ENCODE data around the gene BSN. TPM values are rescaled to one million over a fixed set of nuclear protein-coding genes. Genes with fewer than 3 reads are reported as not detected.
A peak's percentile ranks its signal among the peaks of the same experiment; 100 is the strongest.

BSN gene
- total and polyA plus RNA-seq, 2 experiments from 2014 or later: 0.50 to 5.1 TPM

DNA sequence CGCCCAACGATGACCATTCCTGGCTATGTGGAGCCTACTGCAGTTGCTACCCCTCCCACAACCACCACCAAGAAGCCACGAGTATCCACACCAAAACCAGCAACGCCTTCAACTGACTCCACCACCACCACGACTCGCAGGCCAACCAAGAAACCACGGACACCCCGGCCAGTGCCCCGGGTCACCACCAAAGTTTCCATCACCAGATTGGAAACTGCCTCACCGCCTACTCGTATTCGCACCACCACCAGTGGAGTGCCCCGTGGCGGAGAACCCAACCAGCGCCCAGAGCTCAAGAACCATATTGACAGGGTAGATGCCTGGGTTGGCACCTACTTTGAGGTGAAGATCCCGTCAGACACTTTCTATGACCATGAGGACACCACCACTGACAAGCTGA, 22.6 kb upstream of the BSN start (continued):
- TF ChIP-seq STAT1 (IDR thresholded peaks at IDR 0.05; ENCODE audit: unreplicated experiment) (no peak), EZH2phosphoT487 (IDR thresholded peaks at IDR 0.05; ENCODE audit: unreplicated experiment) (no peak)

- no peaks in the 10 kb centered on the region for H3K4me1 ChIP-seq (ENCODE audit: insufficient read depth)
- H3K27me3 ChIP-seq (ENCODE audit: insufficient read depth): no peaks in the 10 kb centered on the region
- no peaks in the 10 kb centered on the region for H3K36me3 ChIP-seq (ENCODE audit: insufficient read depth)
- DNase-seq (ENCODE audit: low spot score) (no peak), ATAC-seq (no peak)
- peaks cover 18% of the 10 kb centered on the region for H3K4me1 Mint-ChIP-seq
- no peak overlapping the region for H3K4me2 ChIP-seq
- H3K4me3 Mint-ChIP-seq: no peak overlapping the region
- H4K20me1 ChIP-seq (replicated peaks; ENCODE audit: insufficient read depth): peaks cover 6% of the 10 kb centered on the region
- TF ChIP-seq STAT1 (IDR thresholded peaks at IDR 0.05; ENCODE audit: unreplicated experiment) (no peak), EZH2phosphoT487 (IDR thresholded peaks at IDR 0.05; ENCODE audit: unreplicated experiment) (no peak), CREB1 (CRISPR knock-in tag; IDR thresholded peaks at IDR 0.05; ENCODE audit: low read depth) (no peak), EZH2 (IDR thresholded peaks at IDR 0.05; ENCODE audit: low read depth, unreplicated experiment) (no peak), JUNB (IDR thresholded peaks at IDR 0.05; ENCODE audit: unreplicated experiment) (no peak), ETS1 (IDR thresholded peaks at IDR 0.05) (no peak), ZNF331 (CRISPR knock-in tag; IDR thresholded peaks at IDR 0.05; ENCODE audit: low read depth) (no peak), POLR2AphosphoS5 (IDR thresholded peaks at IDR 0.05; ENCODE audit: low read depth) (no peak), ZNF114 (CRISPR knock-in tag; IDR thresholded peaks at IDR 0.05) (no peak), NANOG (IDR thresholded peaks at IDR 0.05; ENCODE audit: borderline replicate concordance) (no peak)
- TF ChIP-seq, protein P1, sequence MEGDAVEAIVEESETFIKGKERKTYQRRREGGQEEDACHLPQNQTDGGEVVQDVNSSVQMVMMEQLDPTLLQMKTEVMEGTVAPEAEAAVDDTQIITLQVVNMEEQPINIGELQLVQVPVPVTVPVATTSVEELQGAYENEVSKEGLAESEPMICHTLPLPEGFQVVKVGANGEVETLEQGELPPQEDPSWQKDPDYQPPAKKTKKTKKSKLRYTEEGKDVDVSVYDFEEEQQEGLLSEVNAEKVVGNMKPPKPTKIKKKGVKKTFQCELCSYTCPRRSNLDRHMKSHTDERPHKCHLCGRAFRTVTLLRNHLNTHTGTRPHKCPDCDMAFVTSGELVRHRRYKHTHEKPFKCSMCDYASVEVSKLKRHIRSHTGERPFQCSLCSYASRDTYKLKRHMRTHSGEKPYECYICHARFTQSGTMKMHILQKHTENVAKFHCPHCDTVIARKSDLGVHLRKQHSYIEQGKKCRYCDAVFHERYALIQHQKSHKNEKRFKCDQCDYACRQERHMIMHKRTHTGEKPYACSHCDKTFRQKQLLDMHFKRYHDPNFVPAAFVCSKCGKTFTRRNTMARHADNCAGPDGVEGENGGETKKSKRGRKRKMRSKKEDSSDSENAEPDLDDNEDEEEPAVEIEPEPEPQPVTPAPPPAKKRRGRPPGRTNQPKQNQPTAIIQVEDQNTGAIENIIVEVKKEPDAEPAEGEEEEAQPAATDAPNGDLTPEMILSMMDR (conservative IDR thresholded peaks at IDR 0.05; ENCODE audit: low read depth in 2 of 2): no peak
- TF ChIP-seq, protein P2, sequence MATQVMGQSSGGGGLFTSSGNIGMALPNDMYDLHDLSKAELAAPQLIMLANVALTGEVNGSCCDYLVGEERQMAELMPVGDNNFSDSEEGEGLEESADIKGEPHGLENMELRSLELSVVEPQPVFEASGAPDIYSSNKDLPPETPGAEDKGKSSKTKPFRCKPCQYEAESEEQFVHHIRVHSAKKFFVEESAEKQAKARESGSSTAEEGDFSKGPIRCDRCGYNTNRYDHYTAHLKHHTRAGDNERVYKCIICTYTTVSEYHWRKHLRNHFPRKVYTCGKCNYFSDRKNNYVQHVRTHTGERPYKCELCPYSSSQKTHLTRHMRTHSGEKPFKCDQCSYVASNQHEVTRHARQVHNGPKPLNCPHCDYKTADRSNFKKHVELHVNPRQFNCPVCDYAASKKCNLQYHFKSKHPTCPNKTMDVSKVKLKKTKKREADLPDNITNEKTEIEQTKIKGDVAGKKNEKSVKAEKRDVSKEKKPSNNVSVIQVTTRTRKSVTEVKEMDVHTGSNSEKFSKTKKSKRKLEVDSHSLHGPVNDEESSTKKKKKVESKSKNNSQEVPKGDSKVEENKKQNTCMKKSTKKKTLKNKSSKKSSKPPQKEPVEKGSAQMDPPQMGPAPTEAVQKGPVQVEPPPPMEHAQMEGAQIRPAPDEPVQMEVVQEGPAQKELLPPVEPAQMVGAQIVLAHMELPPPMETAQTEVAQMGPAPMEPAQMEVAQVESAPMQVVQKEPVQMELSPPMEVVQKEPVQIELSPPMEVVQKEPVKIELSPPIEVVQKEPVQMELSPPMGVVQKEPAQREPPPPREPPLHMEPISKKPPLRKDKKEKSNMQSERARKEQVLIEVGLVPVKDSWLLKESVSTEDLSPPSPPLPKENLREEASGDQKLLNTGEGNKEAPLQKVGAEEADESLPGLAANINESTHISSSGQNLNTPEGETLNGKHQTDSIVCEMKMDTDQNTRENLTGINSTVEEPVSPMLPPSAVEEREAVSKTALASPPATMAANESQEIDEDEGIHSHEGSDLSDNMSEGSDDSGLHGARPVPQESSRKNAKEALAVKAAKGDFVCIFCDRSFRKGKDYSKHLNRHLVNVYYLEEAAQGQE (IDR thresholded peaks at IDR 0.05; ENCODE audit: unreplicated experiment): no peak
- TF ChIP-seq, protein P3, sequence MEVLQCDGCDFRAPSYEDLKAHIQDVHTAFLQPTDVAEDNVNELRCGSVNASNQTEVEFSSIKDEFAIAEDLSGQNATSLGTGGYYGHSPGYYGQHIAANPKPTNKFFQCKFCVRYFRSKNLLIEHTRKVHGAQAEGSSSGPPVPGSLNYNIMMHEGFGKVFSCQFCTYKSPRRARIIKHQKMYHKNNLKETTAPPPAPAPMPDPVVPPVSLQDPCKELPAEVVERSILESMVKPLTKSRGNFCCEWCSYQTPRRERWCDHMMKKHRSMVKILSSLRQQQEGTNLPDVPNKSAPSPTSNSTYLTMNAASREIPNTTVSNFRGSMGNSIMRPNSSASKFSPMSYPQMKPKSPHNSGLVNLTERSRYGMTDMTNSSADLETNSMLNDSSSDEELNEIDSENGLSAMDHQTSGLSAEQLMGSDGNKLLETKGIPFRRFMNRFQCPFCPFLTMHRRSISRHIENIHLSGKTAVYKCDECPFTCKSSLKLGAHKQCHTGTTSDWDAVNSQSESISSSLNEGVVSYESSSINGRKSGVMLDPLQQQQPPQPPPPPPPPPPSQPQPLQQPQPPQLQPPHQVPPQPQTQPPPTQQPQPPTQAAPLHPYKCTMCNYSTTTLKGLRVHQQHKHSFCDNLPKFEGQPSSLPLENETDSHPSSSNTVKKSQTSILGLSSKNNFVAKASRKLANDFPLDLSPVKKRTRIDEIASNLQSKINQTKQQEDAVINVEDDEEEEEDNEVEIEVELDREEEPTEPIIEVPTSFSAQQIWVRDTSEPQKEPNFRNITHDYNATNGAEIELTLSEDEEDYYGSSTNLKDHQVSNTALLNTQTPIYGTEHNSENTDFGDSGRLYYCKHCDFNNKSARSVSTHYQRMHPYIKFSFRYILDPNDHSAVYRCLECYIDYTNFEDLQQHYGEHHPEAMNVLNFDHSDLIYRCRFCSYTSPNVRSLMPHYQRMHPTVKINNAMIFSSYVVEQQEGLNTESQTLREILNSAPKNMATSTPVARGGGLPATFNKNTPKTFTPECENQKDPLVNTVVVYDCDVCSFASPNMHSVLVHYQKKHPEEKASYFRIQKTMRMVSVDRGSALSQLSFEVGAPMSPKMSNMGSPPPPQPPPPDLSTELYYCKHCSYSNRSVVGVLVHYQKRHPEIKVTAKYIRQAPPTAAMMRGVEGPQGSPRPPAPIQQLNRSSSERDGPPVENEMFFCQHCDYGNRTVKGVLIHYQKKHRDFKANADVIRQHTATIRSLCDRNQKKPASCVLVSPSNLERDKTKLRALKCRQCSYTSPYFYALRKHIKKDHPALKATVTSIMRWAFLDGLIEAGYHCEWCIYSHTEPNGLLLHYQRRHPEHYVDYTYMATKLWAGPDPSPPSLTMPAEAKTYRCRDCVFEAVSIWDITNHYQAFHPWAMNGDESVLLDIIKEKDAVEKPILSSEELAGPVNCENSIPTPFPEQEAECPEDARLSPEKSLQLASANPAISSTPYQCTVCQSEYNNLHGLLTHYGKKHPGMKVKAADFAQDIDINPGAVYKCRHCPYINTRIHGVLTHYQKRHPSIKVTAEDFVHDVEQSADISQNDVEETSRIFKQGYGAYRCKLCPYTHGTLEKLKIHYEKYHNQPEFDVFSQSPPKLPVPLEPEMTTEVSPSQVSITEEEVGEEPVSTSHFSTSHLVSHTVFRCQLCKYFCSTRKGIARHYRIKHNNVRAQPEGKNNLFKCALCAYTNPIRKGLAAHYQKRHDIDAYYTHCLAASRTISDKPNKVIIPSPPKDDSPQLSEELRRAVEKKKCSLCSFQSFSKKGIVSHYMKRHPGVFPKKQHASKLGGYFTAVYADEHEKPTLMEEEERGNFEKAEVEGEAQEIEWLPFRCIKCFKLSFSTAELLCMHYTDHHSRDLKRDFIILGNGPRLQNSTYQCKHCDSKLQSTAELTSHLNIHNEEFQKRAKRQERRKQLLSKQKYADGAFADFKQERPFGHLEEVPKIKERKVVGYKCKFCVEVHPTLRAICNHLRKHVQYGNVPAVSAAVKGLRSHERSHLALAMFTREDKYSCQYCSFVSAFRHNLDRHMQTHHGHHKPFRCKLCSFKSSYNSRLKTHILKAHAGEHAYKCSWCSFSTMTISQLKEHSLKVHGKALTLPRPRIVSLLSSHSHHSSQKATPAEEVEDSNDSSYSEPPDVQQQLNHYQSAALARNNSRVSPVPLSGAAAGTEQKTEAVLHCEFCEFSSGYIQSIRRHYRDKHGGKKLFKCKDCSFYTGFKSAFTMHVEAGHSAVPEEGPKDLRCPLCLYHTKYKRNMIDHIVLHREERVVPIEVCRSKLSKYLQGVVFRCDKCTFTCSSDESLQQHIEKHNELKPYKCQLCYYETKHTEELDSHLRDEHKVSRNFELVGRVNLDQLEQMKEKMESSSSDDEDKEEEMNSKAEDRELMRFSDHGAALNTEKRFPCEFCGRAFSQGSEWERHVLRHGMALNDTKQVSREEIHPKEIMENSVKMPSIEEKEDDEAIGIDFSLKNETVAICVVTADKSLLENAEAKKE (CRISPR knock-in tag; IDR thresholded peaks at IDR 0.05): no peak
- H3K79me2 ChIP-seq (replicated peaks; ENCODE audit: insufficient read depth): peaks cover 18% of the 10 kb centered on the region
- H3K27ac ChIP-seq (ENCODE audit: low read depth): 0 out of 2 replicates have a peak overlapping the region, but pooled peaks have one; percentile 32
- no peak overlapping the region for H3K4me3 ChIP-seq
- H3K9me3 Mint-ChIP-seq: no peaks in the 10 kb centered on the region
- H3K27ac Mint-ChIP-seq: no peak overlapping the region
- H3F3A ChIP-seq (replicated peaks; ENCODE audit: low read depth): no peaks in the 10 kb centered on the region; the same call in 1 of the 2 replicates
- no peak overlapping the region for H2AFZ ChIP-seq
- peaks cover 15% of the 10 kb centered on the region for H3K27me3 Mint-ChIP-seq (ENCODE audit: insufficient read depth, low read depth, poor library complexity)
- H3K9me2 ChIP-seq (ENCODE audit: insufficient read depth): no peaks in the 10 kb centered on the region
- H3K36me3 Mint-ChIP-seq (ENCODE audit: low read depth): peaks cover 43% of the 10 kb centered on the region
These were observed 21.2 kb upstream of the BSN start for GRCh38 chr3:49533031-49533430.
